ACC112 (cell line): Measurements from ENCODE around the gene EFNA4.

Experiments used
- H2AFZ ChIP-seq: fragments of 200-600 bp; sonication (generic); one replicate; pipeline ENCODE4 v1.6.0; 2017; ENCODE audit warnings: antibody characterized with exemption, low read length; ENCODE audit not compliant: unreplicated experiment
- H3K27ac ChIP-seq: fragments of 200-600 bp; sonication (generic); 2 replicates; pipeline ENCODE4 v1.5.1; 2014; ENCODE audit warnings: low read depth, mild to moderate bottlenecking, antibody characterized with exemption, low read length, moderate library complexity
- H3K27me3 ChIP-seq: fragments of 200-600 bp; sonication (generic); 2 replicates; pipeline ENCODE4 v1.6.1; 2014; ENCODE audit warnings: mild to moderate bottlenecking, antibody characterized with exemption, low read length, moderate library complexity, mixed read lengths; ENCODE audit not compliant: insufficient read depth
- H3K36me3 ChIP-seq: fragments of 200-600 bp; sonication (generic); 2 replicates; pipeline ENCODE4 v1.6.1; 2016; ENCODE audit warnings: mild to moderate bottlenecking, antibody characterized with exemption, low read length, moderate library complexity, mixed read lengths; ENCODE audit not compliant: insufficient read depth
- H3K4me1 ChIP-seq: fragments of 200-600 bp; sonication (generic); one replicate; pipeline ENCODE4 v1.6.1; 2016; ENCODE audit warnings: low read length, mixed read lengths; ENCODE audit not compliant: insufficient read depth, unreplicated experiment, control insufficient read depth
- H3K4me3 ChIP-seq: fragments of 200-600 bp; sonication (generic); 2 replicates; pipeline ENCODE4 v1.5.1; 2014; ENCODE audit warnings: mild to moderate bottlenecking, low read depth, low read length
- H3K79me2 ChIP-seq: fragments of 200-600 bp; sonication (generic); one replicate; pipeline ENCODE4 v1.6.0; 2016; ENCODE audit warnings: low read length; ENCODE audit not compliant: control insufficient read depth, unreplicated experiment, insufficient read depth

Gene EFNA4

DNA sequence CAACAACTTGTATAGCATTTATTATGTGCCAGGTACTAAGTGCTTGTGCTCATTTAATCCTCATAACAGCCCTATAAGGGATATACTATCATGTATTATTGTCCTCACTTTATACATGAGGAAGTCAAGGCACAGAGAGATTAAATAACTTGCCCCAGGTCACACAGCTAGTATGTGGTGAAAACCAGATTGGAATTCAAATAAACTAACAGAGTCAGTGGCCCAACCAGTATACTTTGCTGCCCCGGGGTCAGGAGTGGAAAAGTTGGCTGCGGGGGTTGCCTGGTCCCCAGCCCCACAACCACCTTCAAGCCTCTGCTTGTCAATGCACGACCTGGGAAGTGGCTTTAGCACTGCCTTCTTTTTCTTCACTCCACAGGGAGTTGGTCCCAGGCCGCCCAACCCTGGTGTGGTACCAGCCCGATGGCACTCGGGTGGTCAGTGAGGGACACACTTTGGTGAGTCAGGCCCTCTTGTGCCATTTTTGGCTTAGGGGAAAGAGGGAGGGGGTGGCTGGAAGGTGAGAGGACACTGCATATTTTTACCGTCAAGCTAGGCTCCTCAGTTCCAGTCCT, 9.9 kb upstream of the EFNA4 start:
- Histone ChIP-seq H3K4me1 (peaks cover 22% of the 10 kb centered on the region), H2AFZ (no peak overlapping the region), H3K27ac (no peak overlapping the region), H3K27me3 (no peaks in the 10 kb centered on the region), H3K4me3 (0 out of 2 replicates have a peak overlapping the region, but pooled peaks have one; percentile 7), H3K36me3 (no peaks in the 10 kb centered on the region; the same call in 1 of the 2 replicates), H3K79me2 (peaks cover 20% of the 10 kb centered on the region)

DNA sequence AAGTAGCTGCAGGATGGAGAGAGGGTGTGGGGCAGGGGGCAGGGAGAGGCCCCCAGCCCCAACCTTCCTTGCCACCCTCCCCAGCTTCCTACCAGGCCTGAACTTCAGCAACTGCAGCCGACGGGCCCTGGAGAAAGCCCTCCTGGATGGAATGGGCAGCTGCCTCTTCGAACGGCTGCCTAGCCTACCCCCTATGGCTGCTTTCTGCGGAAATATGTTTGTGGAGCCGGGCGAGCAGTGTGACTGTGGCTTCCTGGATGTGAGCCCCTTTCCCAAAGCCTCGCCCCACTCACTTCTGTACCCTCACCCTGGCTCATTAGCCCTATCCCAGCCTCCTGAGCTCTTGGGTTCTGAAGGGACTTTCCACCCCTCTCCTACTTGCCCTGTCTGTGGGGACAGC, 6.4 kb upstream of the EFNA4 start:
- Histone ChIP-seq H3K79me2 (peaks cover 15% of the 10 kb centered on the region), H3K36me3 (no peaks in the 10 kb centered on the region; the same call in 1 of the 2 replicates), H3K27ac (no peak overlapping the region), H3K4me3 (no peak overlapping the region), H3K27me3 (no peaks in the 10 kb centered on the region), H2AFZ (no peak overlapping the region), H3K4me1 (peaks cover 16% of the 10 kb centered on the region)

DNA sequence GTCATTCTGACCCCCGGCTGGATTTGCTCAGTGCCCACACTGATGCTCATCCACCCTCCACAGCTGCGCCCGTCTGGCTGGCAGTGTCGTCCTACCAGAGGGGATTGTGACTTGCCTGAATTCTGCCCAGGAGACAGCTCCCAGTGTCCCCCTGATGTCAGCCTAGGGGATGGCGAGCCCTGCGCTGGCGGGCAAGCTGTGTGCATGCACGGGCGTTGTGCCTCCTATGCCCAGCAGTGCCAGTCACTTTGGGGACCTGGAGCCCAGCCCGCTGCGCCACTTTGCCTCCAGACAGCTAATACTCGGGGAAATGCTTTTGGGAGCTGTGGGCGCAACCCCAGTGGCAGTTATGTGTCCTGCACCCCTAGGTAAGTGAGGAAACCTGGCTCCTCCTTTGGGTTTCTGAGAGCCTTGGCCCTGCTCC, 5.7 kb upstream of the EFNA4 start:
- H3K27me3 ChIP-seq = no peaks in the 10 kb centered on the region
- no peak overlapping the region for H2AFZ ChIP-seq
- H3K79me2 ChIP-seq = peaks cover 9% of the 10 kb centered on the region
- H3K36me3 ChIP-seq = no peaks in the 10 kb centered on the region; the same call in 1 of the 2 replicates
- peaks cover 10% of the 10 kb centered on the region for H3K4me1 ChIP-seq
- no peak overlapping the region for H3K4me3 ChIP-seq
- H3K27ac ChIP-seq = no peak overlapping the region

DNA sequence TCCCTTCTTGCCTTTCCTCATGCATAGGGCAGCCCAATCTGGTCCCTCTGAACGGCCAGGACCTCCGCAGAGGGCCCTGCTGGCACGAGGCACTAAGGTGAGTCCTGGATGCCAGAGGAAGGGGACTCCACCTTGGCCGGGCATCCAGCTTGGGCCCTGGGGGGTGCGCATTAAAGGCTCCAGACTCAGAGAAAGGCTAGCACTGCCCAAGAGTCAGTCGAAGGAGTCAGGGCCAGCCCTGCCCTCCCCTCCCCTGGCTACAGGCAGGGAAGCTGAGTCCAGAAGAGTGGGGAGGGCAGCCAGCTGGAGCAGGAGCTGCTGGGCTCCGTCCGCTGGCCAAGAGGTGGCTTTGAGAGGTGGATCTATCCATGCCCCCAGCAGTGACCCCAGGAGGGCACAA, 2.8 kb upstream of the EFNA4 start:
- no peak overlapping the region for H3K4me3 ChIP-seq
- H3K79me2 ChIP-seq = no peaks in the 10 kb centered on the region
- no peak overlapping the region for H3K27ac ChIP-seq
- no peaks in the 10 kb centered on the region for H3K27me3 ChIP-seq
- H2AFZ ChIP-seq = no peak overlapping the region
- peaks cover 5% of the 10 kb centered on the region for H3K4me1 ChIP-seq
- no peaks in the 10 kb centered on the region; the same call in 1 of the 2 replicates for H3K36me3 ChIP-seq

DNA sequence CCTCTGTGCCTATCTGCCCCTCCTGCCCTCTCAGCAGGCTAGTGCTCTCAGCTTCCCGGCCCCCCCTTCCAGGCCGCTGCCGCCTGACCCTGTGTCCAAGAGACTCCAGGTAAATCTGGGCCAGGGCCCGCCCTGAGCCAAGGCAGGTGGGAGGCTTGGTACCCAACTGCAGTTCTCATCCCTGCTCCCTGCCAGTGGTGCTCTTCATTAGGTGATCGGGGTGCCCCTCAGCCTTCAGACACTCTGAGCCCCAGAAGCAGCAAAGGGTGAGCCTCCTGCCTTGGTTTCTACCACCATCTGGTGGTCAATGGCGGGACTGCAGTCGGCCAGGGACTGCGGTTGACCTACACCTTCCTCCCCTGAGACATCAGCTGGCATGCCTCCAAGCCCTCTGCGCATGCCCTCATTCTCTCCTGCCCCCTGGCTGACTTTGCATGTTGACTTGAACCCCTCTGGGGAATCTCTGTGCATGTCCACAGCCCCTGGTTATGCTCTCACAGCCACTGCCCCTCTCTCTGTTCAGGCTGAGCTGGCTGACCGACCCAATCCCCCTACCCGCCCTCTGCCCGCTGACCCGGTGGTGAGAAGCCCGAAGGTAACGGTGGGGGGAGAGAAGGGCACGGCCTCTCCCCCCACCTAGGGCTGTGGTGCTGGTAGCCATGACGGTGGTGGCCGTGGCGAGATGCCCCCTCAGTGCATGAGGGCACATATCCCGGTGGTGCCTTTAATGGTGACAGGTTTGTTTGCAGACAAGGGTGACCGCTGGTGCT, 2.0 kb upstream of the EFNA4 start:
- Histone ChIP-seq H3K27ac (no peak overlapping the region), H3K27me3 (no peaks in the 10 kb centered on the region), H3K79me2 (no peaks in the 10 kb centered on the region), H3K36me3 (no peaks in the 10 kb centered on the region; the same call in 1 of the 2 replicates), H2AFZ (no peak overlapping the region), H3K4me3 (no peak overlapping the region), H3K4me1 (peaks cover 5% of the 10 kb centered on the region)

DNA sequence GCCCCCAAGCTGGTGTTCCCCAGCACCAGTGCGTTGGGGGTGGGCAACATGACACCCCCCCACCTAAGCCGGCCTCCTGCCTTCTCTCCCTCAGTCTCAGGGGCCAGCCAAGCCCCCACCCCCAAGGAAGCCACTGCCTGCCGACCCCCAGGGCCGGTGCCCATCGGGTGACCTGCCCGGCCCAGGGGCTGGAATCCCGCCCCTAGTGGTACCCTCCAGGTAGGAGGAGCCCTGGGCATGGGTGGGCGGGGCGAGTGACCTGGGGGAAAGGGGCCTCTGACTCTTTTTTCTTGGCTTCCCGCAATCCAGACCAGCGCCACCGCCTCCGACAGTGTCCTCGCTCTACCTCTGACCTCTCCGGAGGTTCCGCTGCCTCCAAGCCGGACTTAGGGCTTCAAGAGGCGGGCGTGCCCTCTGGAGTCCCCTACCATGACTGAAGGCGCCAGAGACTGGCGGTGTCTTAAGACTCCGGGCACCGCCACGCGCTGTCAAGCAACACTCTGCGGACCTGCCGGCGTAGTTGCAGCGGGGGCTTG, 1.3 kb upstream of the EFNA4 start:
- no peaks in the 10 kb centered on the region; the same call in 1 of the 2 replicates for H3K36me3 ChIP-seq
- no peak overlapping the region for H3K4me3 ChIP-seq

DNA sequence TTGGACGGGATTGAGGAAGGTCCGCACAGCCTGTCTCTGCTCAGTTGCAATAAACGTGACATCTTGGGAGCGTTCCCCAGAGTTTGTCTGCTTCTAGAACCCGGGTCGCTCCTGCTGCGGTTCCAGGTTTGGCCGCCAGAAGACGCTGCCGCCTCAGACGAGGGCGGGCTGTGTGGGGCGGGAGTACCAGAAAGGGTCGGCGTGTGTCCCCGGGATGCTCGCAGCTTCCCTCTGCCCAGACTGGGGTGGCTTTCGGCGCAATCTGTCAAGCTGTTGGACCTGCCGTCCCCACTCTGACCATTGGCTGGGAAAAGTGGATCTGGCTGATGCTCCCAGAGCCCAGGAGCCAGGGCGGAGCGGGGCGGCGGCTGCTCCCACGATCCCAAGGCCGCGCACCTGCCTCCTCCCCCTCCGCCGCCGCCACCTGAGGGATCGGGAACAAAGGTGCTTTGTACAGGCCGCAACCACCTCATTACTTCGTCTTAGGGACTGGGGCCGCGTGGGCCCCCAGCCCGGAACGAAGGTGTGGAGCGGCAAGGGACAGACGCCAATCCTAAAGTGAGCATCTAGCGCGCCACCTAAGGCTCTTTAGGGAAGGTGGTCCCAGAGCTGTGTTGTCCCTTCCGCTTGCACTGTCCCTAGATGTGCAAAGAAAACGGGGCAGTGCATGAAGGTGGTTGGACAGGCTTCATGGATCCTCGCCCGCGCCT, 683 bp upstream of the EFNA4 start:
- Histone ChIP-seq H3K27ac (no peak overlapping the region), H3K36me3 (no peaks in the 10 kb centered on the region), H3K4me3 (peak overlapping the region; percentile 88), H3K79me2 (no peaks in the 10 kb centered on the region), H2AFZ (no peak overlapping the region), H3K27me3 (no peaks in the 10 kb centered on the region), H3K4me1 (peaks cover 5% of the 10 kb centered on the region)

More for the DNA sequence above, 1.3 kb upstream of the EFNA4 start:
- no peaks in the 10 kb centered on the region for H3K27me3 ChIP-seq
- no peak overlapping the region for H3K27ac ChIP-seq
- no peaks in the 10 kb centered on the region for H3K79me2 ChIP-seq
- H3K4me1 ChIP-seq = peaks cover 5% of the 10 kb centered on the region
- H2AFZ ChIP-seq = no peak overlapping the region

DNA sequence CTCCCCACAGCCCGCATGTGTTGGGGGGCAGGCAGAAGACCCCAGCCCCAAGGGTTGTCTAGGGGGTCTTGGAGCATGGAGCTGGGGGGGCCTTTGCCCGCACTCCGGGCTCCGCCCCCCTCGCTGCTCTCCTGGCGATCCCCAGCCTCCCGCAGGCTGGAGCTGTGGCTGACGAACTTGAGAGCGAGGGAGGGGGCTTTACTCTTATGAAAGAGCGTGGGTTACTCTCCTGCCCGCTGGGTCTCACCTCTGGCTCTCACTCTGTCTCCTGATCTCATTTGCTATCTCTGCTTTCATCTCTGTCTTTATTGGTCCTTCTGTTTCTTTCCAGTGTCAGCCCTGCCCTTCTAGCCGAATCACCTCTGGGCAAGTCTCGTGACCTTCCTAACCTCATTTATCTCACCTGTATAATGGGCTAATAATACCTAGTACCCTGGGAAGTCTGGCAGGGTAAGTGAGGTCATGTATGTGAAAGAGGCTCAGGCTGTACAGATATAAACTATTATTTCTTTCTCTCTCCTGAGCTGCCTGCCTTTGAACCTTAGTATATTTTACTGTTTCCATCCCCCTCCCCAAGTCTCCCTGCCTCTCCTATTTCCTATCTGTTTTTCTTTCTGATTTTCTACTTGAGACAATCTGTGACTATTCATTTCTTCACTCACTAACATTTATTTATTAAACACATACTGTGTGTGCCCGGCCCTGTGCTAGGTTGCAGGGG, 731 bp downstream of the EFNA4 start:
- H3K4me1 ChIP-seq = peaks cover 8% of the 10 kb centered on the region
- H3K4me3 ChIP-seq = peak overlapping the region; percentile 88
- no peaks in the 10 kb centered on the region for H3K36me3 ChIP-seq
- H2AFZ ChIP-seq = no peak overlapping the region
- no peaks in the 10 kb centered on the region for H3K79me2 ChIP-seq
- H3K27me3 ChIP-seq = no peaks in the 10 kb centered on the region
- H3K27ac ChIP-seq = no peak overlapping the region

DNA sequence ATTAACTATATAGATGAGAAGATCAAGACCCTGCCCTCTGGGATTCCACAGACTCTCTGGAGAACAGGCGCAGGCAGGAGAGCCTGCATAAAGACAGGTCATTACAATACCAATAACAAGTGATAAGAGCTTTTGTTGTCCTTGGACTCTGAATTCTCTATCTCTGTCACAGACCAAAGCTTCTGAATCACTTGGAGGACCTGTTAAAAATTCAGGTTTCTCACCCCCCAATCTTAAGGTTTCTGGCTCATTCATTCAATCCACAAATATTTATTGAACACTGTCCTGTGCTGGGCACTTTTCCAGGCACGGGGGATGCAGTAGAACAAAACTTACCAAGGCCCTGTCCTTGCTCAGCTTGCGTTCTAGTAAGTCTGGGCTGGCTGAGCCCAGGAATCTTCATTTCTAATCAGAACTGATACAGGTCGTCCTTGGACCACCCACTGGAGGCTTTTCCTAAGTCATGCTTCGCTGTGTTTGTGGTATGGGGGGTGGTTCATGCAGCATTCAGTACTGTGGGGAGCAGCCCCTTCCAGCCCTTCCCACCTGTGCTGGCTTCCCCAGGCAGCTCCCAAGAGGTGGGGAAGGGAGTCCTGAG, 1.4 kb downstream of the EFNA4 start:
- Histone ChIP-seq H3K36me3 (no peaks in the 10 kb centered on the region), H3K79me2 (no peaks in the 10 kb centered on the region), H3K4me1 (peaks cover 8% of the 10 kb centered on the region), H3K27me3 (no peaks in the 10 kb centered on the region), H3K27ac (no peak overlapping the region), H2AFZ (no peak overlapping the region), H3K4me3 (peak overlapping the region; percentile 88; the same call in 1 of the 2 replicates)

DNA sequence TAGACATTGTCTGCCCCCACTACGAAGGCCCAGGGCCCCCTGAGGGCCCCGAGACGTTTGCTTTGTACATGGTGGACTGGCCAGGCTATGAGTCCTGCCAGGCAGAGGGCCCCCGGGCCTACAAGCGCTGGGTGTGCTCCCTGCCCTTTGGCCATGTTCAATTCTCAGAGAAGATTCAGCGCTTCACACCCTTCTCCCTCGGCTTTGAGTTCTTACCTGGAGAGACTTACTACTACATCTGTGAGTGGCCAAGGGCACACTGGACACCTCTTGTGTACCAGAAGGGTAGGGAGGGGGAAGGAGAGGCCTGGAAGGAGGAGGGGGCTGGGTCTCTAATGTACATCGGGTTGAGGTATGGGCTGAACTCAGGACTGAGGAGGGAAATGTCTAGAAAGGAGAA, 3.2 kb downstream of the EFNA4 start:
- H3K4me1 ChIP-seq = peaks cover 13% of the 10 kb centered on the region
- no peaks in the 10 kb centered on the region for H3K79me2 ChIP-seq
- H3K4me3 ChIP-seq = no peak overlapping the region
- H3K27ac ChIP-seq = no peak overlapping the region
- no peak overlapping the region for H2AFZ ChIP-seq
- no peaks in the 10 kb centered on the region for H3K36me3 ChIP-seq
- H3K27me3 ChIP-seq = no peaks in the 10 kb centered on the region
